GM21367 (cell line): ENCODE results near the gene OR51G2.

ENCODE experiments used
- ATAC-seq: cut with Tn5 transposase; IDR thresholded peaks from one replicate; pipeline ENCODE4 v1.9.1; 2021; ENCODE audit not compliant: unreplicated experiment

The OR51G2 gene

DNA sequence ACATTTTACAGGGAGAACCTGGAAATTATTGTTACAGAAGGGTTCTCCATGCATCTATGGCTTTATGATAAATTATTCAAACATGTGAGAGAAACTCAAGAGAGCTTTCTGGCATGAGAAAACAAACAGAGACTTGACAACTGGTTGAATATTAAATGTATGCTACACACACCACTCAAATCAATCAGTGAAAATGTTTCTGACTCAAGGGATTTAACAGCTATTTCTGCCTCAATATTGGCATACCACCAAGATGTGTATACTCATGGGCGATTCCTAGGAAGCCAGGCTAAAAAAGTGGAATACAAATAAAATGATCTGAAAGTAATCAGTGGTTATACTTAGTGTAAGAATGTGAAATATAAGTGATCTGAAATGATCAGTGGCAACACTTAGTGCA lies 53.3 kb downstream of the OR51G2 start:
- no peak for ATAC-seq

DNA sequence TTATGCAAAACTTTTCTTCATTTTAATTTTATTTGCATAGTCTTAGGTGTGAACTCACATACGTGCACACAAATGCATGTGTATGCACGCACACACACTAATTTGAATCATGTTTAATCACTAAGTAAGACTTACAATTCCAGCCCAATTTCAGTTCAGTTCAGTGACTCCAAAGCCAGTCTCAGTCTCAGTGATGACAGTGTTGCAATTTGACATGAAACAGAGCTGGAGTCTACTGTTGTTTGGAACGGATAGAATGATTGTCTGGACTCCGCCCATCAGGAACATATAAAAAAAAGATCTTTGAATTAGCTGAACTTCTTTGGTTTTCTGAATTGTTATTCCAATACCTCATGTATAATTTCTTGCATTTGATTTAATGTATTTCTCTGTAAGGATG lies 55.3 kb downstream of the OR51G2 start:
- no peak for ATAC-seq
